GM23338 (cell line): ENCODE data around the gene CDKL1. TPM values are rescaled to one million over a fixed set of nuclear protein-coding genes. Genes with fewer than 3 reads are reported as not detected.

Experiments used
- ATAC-seq: fragments of 200-7000 bp; cut with Tn5 transposase; 3 replicates; pipeline ENCODE4 v1.9.1; 2020
- DNase-seq: peaks from one replicate; pipeline ENCODE4 v3.0.0-alpha.2; 2015; ENCODE audit warnings: low spot score
- H2AFZ ChIP-seq: fragments of 200-600 bp; sonication (generic); 2 replicates; pipeline ENCODE4 v1.8.0; 2016; ENCODE audit warnings: antibody characterized with exemption, mild to moderate bottlenecking, moderate library complexity
- H3F3A ChIP-seq: fragments of 200-600 bp; sonication (generic); replicated peaks from 2 replicates; pipeline ENCODE4 v1.8.0; 2017; ENCODE audit warnings: antibody characterized with exemption, mixed run types, low read depth
- H3K27ac ChIP-seq: fragments of 200-600 bp; sonication (generic); 2 replicates; pipeline ENCODE4 v1.6.1; 2016; ENCODE audit warnings: low read depth
- H3K27me3 ChIP-seq: fragments of 200-600 bp; sonication (generic); 2 replicates; pipeline ENCODE4 v1.8.0; 2016; ENCODE audit warnings: mild to moderate bottlenecking, mixed run types, moderate library complexity; ENCODE audit not compliant: insufficient read depth
- H3K36me3 ChIP-seq: fragments of 200-600 bp; sonication (generic); 2 replicates; pipeline ENCODE4 v1.8.0; 2016; ENCODE audit warnings: mild to moderate bottlenecking; ENCODE audit not compliant: insufficient read depth
- H3K4me1 ChIP-seq: fragments of 200-600 bp; sonication (generic); 2 replicates; pipeline ENCODE4 v1.8.0; 2016; ENCODE audit warnings: mild to moderate bottlenecking, moderate library complexity; ENCODE audit not compliant: insufficient read depth
- H3K4me2 ChIP-seq: fragments of 200-600 bp; sonication (generic); 2 replicates; pipeline ENCODE4 v1.7.1; 2017; ENCODE audit warnings: mixed run types
- H3K4me3 ChIP-seq: fragments of 200-600 bp; sonication (generic); 2 replicates; pipeline ENCODE4 v1.6.1; 2016; ENCODE audit warnings: mixed run types
- H3K79me2 ChIP-seq: fragments of 200-600 bp; sonication (generic); replicated peaks from 2 replicates; pipeline ENCODE4 v1.8.0; 2017; ENCODE audit warnings: mild to moderate bottlenecking; ENCODE audit not compliant: insufficient read depth
- H3K9me2 ChIP-seq: fragments of 200-600 bp; sonication (generic); 2 replicates; pipeline ENCODE4 v1.8.0; 2017; ENCODE audit not compliant: insufficient read depth
- H4K20me1 ChIP-seq: fragments of 200-600 bp; sonication (generic); replicated peaks from 2 replicates; pipeline ENCODE4 v1.8.0; 2017; ENCODE audit warnings: mild to moderate bottlenecking; ENCODE audit not compliant: insufficient read depth
- H3K27ac Mint-ChIP-seq: 2 replicates; pipeline ENCODE4 v1.8.0; 2020; ENCODE audit warnings: inconsistent platforms, mild to moderate bottlenecking, moderate library complexity, mixed read lengths
- H3K27me3 Mint-ChIP-seq: 3 replicates; pipeline ENCODE4 v1.8.0; 2022; ENCODE audit warnings: low read depth, mild to moderate bottlenecking, moderate library complexity, mixed read lengths, inconsistent platforms; ENCODE audit not compliant: insufficient read depth, poor library complexity
- H3K36me3 Mint-ChIP-seq: 3 replicates; pipeline ENCODE4 v1.8.0; 2021; ENCODE audit warnings: low read depth, mild to moderate bottlenecking, inconsistent platforms, moderate library complexity, mixed read lengths
- H3K4me1 Mint-ChIP-seq: 3 replicates; pipeline ENCODE4 v1.8.0; 2020; ENCODE audit warnings: mild to moderate bottlenecking, inconsistent platforms, mixed read lengths
- H3K4me3 Mint-ChIP-seq: 3 replicates; pipeline ENCODE4 v1.8.0; 2021; ENCODE audit warnings: moderate library complexity, mild to moderate bottlenecking, inconsistent platforms, mixed read lengths
- H3K9me3 Mint-ChIP-seq: 3 replicates; pipeline ENCODE4 v1.8.0; 2020; ENCODE audit warnings: moderate library complexity, mild to moderate bottlenecking, inconsistent platforms, mixed read lengths
- CREB1 ChIP-seq: fragments of 250-450 bp; sonication (Bioruptor Pico); IDR thresholded peaks from 2 replicates; pipeline ENCODE4 v1.5.0; 2020; ENCODE audit warnings: low read depth, mild to moderate bottlenecking, moderate library complexity
- CTCF ChIP-seq, 2 experiments: fragments of 200-600 bp in 1 of 2; sonication (generic) in 1 of 2; conservative IDR thresholded peaks; 2 replicates each; pipeline versions ENCODE4 v1.5.1 to v1.6.1; 2016 to 2017; ENCODE audit warnings: antibody characterized with exemption in 2 of 2, low read depth in 2 of 2, mild to moderate bottlenecking in 2 of 2, moderate library complexity in 1 of 2
- ETS1 ChIP-seq: IDR thresholded peaks from 2 replicates; pipeline ENCODE4 v1.6.1; 2016; ENCODE audit warnings: antibody characterized with exemption
- EZH2 ChIP-seq: fragments of 200-600 bp; sonication (generic); IDR thresholded peaks from one replicate; pipeline ENCODE4 v1.8.0; 2017; ENCODE audit warnings: antibody characterized with exemption, mild to moderate bottlenecking, low read depth; ENCODE audit not compliant: unreplicated experiment
- EZH2phosphoT487 ChIP-seq: fragments of 200-600 bp; sonication (generic); IDR thresholded peaks from one replicate; pipeline ENCODE4 v1.8.1; 2018; ENCODE audit warnings: antibody characterized with exemption; ENCODE audit not compliant: unreplicated experiment
- JUNB ChIP-seq: IDR thresholded peaks from one replicate; pipeline ENCODE4 v1.6.1; 2016; ENCODE audit warnings: antibody characterized with exemption; ENCODE audit not compliant: unreplicated experiment
- NANOG ChIP-seq: IDR thresholded peaks from 2 replicates; pipeline ENCODE4 v1.6.1; 2016; ENCODE audit warnings: antibody characterized with exemption, borderline replicate concordance
- POLR2AphosphoS5 ChIP-seq: IDR thresholded peaks from 2 replicates; pipeline ENCODE4 v1.6.1; 2016; ENCODE audit warnings: antibody characterized with exemption, low read depth
- REST ChIP-seq: IDR thresholded peaks from one replicate; pipeline ENCODE4 v1.6.1; 2018; ENCODE audit warnings: antibody characterized with exemption; ENCODE audit not compliant: unreplicated experiment
- STAT1 ChIP-seq: IDR thresholded peaks from one replicate; pipeline ENCODE4 v1.6.1; 2016; ENCODE audit warnings: antibody characterized with exemption; ENCODE audit not compliant: unreplicated experiment
- ZNF114 ChIP-seq: fragments of 250-450 bp; sonication (Bioruptor Pico); IDR thresholded peaks from 2 replicates; pipeline ENCODE4 v1.5.0; 2020; ENCODE audit warnings: mild to moderate bottlenecking, moderate library complexity
- ZNF331 ChIP-seq: fragments of 250-450 bp; sonication (Bioruptor Pico); IDR thresholded peaks from 2 replicates; pipeline ENCODE4 v1.5.0; 2020; ENCODE audit warnings: low read depth, mild to moderate bottlenecking, moderate library complexity
- ZNF462 ChIP-seq: fragments of 250-450 bp; sonication (Bioruptor Pico); IDR thresholded peaks from 2 replicates; pipeline ENCODE4 v1.5.0; 2020; ENCODE audit warnings: mild to moderate bottlenecking, moderate library complexity
- polyA plus RNA-seq: library from polyadenylated mRNA; unstranded; fragments of >200 nt; fragmentation: Nextera tagmentation; extraction: Ambion mirVana; gene quantifications from 2 replicates; pipeline ENCODE4 v1.2.1, GENCODE V29; 2016
- total RNA-seq: library from RNA; depleted of rRNA; stranded (reverse); fragments of >200 nt; shearing (Covaris generic); gene quantifications from 2 replicates; pipeline ENCODE4 v1.2.3, GENCODE V29; 2014

Gene CDKL1
- total and polyA plus RNA-seq, 2 experiments from 2014 or later = 0.52 TPM

- peaks cover 4% of the 10 kb centered on the region for H3K27me3 Mint-ChIP-seq
- H3K9me2 ChIP-seq = no peaks in the 10 kb centered on the region
Measured at GRCh38 chr14:50357124-50357523, 39.6 kb downstream of the CDKL1 start.

More at GRCh38 chr14:50357124-50357523, 39.6 kb downstream of the CDKL1 start:
- Histone ChIP-seq H3K4me2 (no peak overlapping the region), H3K4me3 (no peak overlapping the region), H3K27me3 (no peaks in the 10 kb centered on the region), H3K36me3 (no peaks in the 10 kb centered on the region), H2AFZ (no peak overlapping the region; the same call in 1 of the 2 replicates), H3K27ac (no peak overlapping the region), H3K79me2 (no peaks in the 10 kb centered on the region), H3K4me1 (no peaks in the 10 kb centered on the region), H4K20me1 (no peaks in the 10 kb centered on the region), H3F3A (no peaks in the 10 kb centered on the region)
- Mint-ChIP-seq H3K4me3 (no peak overlapping the region), H3K27ac (no peak overlapping the region), H3K9me3 (no peaks in the 10 kb centered on the region), H3K36me3 (no peaks in the 10 kb centered on the region), H3K4me1 (no peaks in the 10 kb centered on the region; the same call in 1 of the 3 replicates)
- ATAC-seq (no peak), DNase-seq (no peak)
- TF ChIP-seq REST (no peak), ZNF462 (no peak), CTCF (conservative IDR thresholded peaks at IDR 0.05; ENCODE audit: low read depth in 2 of 2) (no peak), NANOG (no peak), EZH2 (no peak), ZNF331 (CRISPR knock-in tag) (no peak), POLR2AphosphoS5 (no peak), JUNB (no peak), CREB1 (CRISPR knock-in tag) (no peak), ETS1 (no peak), ZNF114 (CRISPR knock-in tag) (no peak), EZH2phosphoT487 (no peak), STAT1 (no peak)
